NCI-H82 treated with DMSO at 0.1 percent for 48 hours (cell line): ENCODE data around the gene CDKN2B-AS1.

Source experiments
- DNase-seq: peaks from one replicate; lab custom pipeline; 2025; ENCODE audit not compliant: unreplicated experiment; lab: John Stamatoyannopoulos, UW

CDKN2B-AS1 gene

GRCh38 chr9:22005021-22005701 lies 10.6 kb downstream of the CDKN2B-AS1 start:
- DNase-seq: peak; percentile 50

- no peak for DNase-seq
Observed at GRCh38 chr9:22005702-22006606, 11.4 kb downstream of the CDKN2B-AS1 start.

GRCh38 chr9:22008384-22008716 lies 13.8 kb downstream of the CDKN2B-AS1 start:
- DNase-seq: no peak

GRCh38 chr9:22008717-22009505 lies 14.3 kb downstream of the CDKN2B-AS1 start, which contains the start of gene CDKN2B:
Gene CDKN2B, minus strand, starts transcription at chr9:22009305. Its CDS starts 352 bp downstream, at chr9:22008953.
- peak; percentile 83 for DNase-seq

- no peak for DNase-seq
Observed at GRCh38 chr9:22009506-22009867, 14.9 kb downstream of the CDKN2B-AS1 start.

- DNase-seq: no peak
Observed at GRCh38 chr9:22010866-22011625, 16.5 kb downstream of the CDKN2B-AS1 start.

- DNase-seq: no peak
Observed at GRCh38 chr9:22022396-22022795, 27.8 kb downstream of the CDKN2B-AS1 start.

- no peak for DNase-seq
Observed at GRCh38 chr9:22026696-22027095, 32.1 kb downstream of the CDKN2B-AS1 start.

- DNase-seq: no peak
Observed at GRCh38 chr9:22028394-22028793, 33.8 kb downstream of the CDKN2B-AS1 start.

- no peak for DNase-seq
Observed at GRCh38 chr9:22029231-22029630, 34.6 kb downstream of the CDKN2B-AS1 start.

- no peak for DNase-seq
Observed at GRCh38 chr9:22030101-22030598, 35.6 kb downstream of the CDKN2B-AS1 start.

GRCh38 chr9:22031655-22032411 lies 37.2 kb downstream of the CDKN2B-AS1 start:
- no peak for DNase-seq

GRCh38 chr9:22033012-22033630 lies 38.5 kb downstream of the CDKN2B-AS1 start:
- no peak for DNase-seq

- no peak for DNase-seq
Observed at GRCh38 chr9:22035591-22036011, 41.0 kb downstream of the CDKN2B-AS1 start.

GRCh38 chr9:22036866-22037626 lies 42.5 kb downstream of the CDKN2B-AS1 start:
- no peak for DNase-seq

GRCh38 chr9:22037954-22038690 lies 43.5 kb downstream of the CDKN2B-AS1 start:
- no peak for DNase-seq

GRCh38 chr9:22039258-22039657 lies 44.7 kb downstream of the CDKN2B-AS1 start:
- DNase-seq: no peak

GRCh38 chr9:22040760-22041159 lies 46.2 kb downstream of the CDKN2B-AS1 start:
- no peak for DNase-seq
